ENCODE data around the gene NIPAL3.

The NIPAL3 gene

DNA sequence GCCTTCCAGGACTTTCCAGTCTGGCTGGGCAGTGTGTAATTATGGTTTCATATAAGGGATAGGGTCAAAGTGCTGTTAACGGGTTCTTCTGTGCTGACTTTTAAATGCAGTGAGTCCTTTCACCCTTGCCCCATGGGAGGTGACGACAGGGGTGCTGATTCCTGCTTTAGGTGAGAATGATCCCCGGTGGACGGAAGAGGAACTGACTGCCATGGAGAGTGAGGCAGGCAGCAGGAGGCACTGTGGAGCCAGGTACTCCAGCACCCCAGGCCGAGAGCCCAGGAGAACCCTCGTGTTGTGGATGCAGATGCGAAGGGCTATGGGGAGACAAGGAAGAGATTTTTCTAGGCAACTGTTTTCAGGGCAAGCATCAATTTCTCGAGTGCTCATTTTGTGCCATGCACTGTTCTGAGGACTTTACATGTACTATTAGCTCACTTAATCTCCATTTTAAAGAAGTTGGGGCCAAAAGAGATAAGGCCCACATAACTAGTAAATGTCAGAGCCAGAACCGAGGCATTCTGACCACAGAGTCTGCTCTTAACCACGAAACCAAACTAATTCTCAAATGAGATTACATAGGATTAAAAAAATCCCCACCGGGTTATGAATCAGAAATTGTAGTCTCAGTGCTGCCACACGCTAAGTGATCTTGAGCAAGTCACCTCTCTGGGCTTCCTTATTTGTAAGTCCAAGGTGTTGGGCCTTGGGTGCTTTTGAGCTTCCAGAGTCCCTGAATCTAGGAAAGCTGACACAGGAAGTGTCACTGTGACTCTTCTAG lies 30.3 kb upstream of the NIPAL3 start:
- Mint-ChIP-seq H3K36me3 (ENCODE audit: low read depth) (peaks cover 14% of the 10 kb centered on the region), H3K9me3 (no peaks in the 10 kb centered on the region), H3K4me1 (ENCODE audit: low read depth) (peaks cover 38% of the 10 kb centered on the region), H3K27ac (peak overlapping the region; percentile 62), H3K4me3 (peak overlapping the region; percentile 16), H3K27me3 (no peaks in the 10 kb centered on the region)
- DNase-seq: peak; percentile 47

DNA sequence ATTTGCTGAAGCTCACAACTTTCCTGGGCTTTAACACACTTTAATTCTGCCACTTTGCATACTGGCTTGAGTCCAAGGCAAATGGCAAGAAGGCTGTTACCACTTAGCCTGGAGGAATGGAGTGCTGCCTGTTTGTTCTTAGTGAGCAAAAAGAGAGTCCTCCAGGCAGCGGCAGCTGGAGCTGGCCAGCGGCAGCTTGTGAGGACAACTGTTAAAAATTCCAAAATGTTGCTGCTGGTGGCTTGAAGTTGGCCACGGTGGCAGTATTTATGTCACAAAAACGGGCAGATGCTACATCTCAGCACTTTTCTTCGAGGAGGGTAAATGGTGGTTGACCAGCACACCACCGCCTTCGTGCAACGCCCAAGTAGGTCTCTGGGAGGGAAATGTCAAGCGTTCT lies 29.4 kb upstream of the NIPAL3 start:
- H3K9me3 Mint-ChIP-seq: no peaks in the 10 kb centered on the region
- no peak for DNase-seq
- H3K4me1 Mint-ChIP-seq (ENCODE audit: low read depth): peaks cover 43% of the 10 kb centered on the region
- no peaks in the 10 kb centered on the region for H3K27me3 Mint-ChIP-seq
- H3K4me3 Mint-ChIP-seq: no peak overlapping the region
- no peak overlapping the region for H3K27ac Mint-ChIP-seq
- peaks cover 15% of the 10 kb centered on the region for H3K36me3 Mint-ChIP-seq (ENCODE audit: low read depth)

DNA sequence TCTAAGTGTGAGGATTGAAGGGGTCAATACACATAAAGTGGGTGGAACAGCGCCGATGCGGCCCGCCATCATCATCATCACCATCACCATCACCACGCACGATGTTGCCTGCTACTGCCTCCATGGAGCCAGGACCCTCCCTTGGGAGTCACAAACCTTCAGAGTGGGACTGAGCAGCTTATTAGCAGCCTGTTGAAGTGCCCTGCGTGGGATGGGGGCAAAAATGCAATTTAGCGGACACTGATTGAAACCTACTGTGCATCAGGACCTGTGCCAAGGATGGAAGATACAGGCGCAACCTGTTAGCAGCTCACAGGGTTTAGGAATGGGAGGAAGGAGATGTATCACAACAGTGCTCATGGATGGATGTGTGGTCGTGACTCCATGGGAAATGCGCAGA lies 28.7 kb upstream of the NIPAL3 start:
- Mint-ChIP-seq H3K27ac (no peak overlapping the region), H3K27me3 (no peaks in the 10 kb centered on the region), H3K9me3 (no peaks in the 10 kb centered on the region), H3K4me1 (ENCODE audit: low read depth) (peaks cover 50% of the 10 kb centered on the region), H3K36me3 (ENCODE audit: low read depth) (peaks cover 14% of the 10 kb centered on the region), H3K4me3 (no peak overlapping the region)
- DNase-seq: no peak

GRCh38 chr1:24387636-24388175 lies 27.9 kb upstream of the NIPAL3 start:
- Mint-ChIP-seq H3K4me1 (ENCODE audit: low read depth) (peaks cover 57% of the 10 kb centered on the region), H3K27ac (no peak overlapping the region), H3K27me3 (no peaks in the 10 kb centered on the region), H3K4me3 (no peak overlapping the region), H3K9me3 (no peaks in the 10 kb centered on the region), H3K36me3 (ENCODE audit: low read depth) (peaks cover 12% of the 10 kb centered on the region)
- DNase-seq: no peak

DNA sequence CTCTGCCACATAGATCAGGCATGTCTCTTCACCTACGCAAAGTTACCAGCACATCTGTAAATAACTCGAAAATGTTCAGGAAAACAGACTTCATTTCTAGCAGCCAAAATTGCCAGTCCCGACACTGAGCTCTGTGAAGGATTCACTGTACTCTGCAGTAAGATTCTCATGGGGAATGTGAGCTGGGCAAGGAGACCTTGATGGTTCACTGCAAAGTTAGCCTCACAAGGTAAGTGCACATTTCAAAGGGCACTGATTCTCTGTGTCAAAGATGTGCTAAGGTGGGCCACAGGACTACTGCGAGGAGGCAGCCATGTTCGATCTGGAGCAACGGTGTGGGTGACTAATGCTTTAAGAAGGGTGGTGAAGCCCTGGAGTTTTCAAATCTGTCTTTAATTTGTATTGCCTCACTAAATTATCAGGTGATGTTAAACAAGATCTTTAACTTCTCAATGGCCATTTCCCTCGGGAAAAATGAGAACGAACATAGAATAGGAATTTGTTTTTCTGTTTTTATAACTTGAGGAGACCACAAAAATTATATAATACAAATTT lies 27.2 kb upstream of the NIPAL3 start:
- Mint-ChIP-seq H3K4me3 (no peak overlapping the region), H3K4me1 (ENCODE audit: low read depth) (peaks cover 64% of the 10 kb centered on the region), H3K27ac (no peak overlapping the region), H3K36me3 (ENCODE audit: low read depth) (peaks cover 10% of the 10 kb centered on the region), H3K27me3 (no peaks in the 10 kb centered on the region), H3K9me3 (no peaks in the 10 kb centered on the region)
- no peak for DNase-seq

- peaks cover 8% of the 10 kb centered on the region for H3K36me3 Mint-ChIP-seq (ENCODE audit: low read depth)
- H3K27ac Mint-ChIP-seq: no peak overlapping the region
- no peak overlapping the region for H3K4me3 Mint-ChIP-seq
- H3K4me1 Mint-ChIP-seq (ENCODE audit: low read depth): peaks cover 62% of the 10 kb centered on the region
- no peak for DNase-seq
- H3K9me3 Mint-ChIP-seq: no peaks in the 10 kb centered on the region
- H3K27me3 Mint-ChIP-seq: no peaks in the 10 kb centered on the region
These were observed 26.3 kb upstream of the NIPAL3 start for GRCh38 chr1:24389231-24389678.

GRCh38 chr1:24390924-24391782 lies 24.4 kb upstream of the NIPAL3 start:
- DNase-seq: peak; percentile 74
- H3K4me3 Mint-ChIP-seq: peak overlapping the region; percentile 69
- peaks cover 47% of the 10 kb centered on the region for H3K4me1 Mint-ChIP-seq (ENCODE audit: low read depth)
- H3K9me3 Mint-ChIP-seq: no peaks in the 10 kb centered on the region
- H3K27me3 Mint-ChIP-seq: no peaks in the 10 kb centered on the region
- H3K27ac Mint-ChIP-seq: peak overlapping the region; percentile 90
- H3K36me3 Mint-ChIP-seq (ENCODE audit: low read depth): peaks cover 8% of the 10 kb centered on the region

DNA sequence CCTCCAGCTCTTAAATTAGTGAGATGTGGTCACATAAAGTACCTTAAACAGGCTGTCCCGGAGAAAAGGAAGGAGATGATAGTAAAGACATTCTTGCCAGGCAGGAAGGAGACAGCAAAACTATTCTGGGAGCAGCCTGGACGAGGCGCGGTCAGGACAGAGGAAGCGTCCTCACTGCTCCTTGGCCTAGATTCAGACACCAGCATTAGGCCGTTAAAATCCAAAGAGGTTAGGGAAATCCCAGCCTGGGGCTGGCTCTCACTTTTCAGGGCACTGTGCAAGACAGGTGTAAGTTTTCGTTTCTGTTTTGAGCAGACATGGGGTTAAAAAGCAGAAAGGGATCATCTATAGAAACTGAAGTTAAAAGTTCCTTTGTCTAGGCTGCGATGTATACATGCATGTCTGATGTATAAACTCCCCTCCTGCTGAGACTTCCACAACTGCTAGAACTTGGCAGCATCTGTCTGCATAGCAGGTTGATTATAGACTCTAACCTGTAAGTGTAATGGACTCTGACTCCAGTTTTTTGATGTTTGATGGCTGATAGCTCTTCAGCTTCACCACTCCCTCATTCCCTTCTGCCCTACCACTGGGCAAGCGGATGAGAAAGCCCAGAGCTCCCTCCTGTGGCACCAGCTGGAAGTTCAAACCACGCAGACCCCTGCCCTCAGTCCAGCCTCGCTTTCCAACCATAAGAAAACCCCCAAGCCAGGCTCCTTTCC lies 23.6 kb upstream of the NIPAL3 start:
- peak overlapping the region; percentile 69 for H3K4me3 Mint-ChIP-seq
- peaks cover 7% of the 10 kb centered on the region for H3K36me3 Mint-ChIP-seq (ENCODE audit: low read depth)
- H3K4me1 Mint-ChIP-seq (ENCODE audit: low read depth): peaks cover 39% of the 10 kb centered on the region
- no peaks in the 10 kb centered on the region for H3K27me3 Mint-ChIP-seq
- H3K27ac Mint-ChIP-seq: peak overlapping the region; percentile 90
- H3K9me3 Mint-ChIP-seq: no peaks in the 10 kb centered on the region
- DNase-seq: peak; percentile 78

DNA sequence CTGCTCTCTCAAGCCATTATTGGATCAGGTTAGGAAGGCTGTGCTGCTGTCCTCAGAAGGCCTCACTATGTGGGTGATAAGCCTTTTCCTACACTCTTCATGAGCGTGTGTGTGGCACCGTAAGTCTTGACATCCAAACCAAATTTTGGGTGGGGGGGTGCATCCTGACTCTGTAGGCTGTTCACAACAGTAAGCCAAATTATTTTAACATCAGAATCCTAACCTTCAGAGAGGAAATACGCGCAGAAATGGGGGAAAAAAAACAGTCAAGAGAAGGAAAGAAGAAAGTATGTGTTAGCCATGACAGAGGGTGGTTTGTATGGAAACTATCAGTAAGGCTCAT lies 23.0 kb upstream of the NIPAL3 start:
- H3K9me3 Mint-ChIP-seq: no peaks in the 10 kb centered on the region
- peak overlapping the region; percentile 90 for H3K27ac Mint-ChIP-seq
- H3K36me3 Mint-ChIP-seq (ENCODE audit: low read depth): peaks cover 7% of the 10 kb centered on the region
- peak overlapping the region; percentile 69 for H3K4me3 Mint-ChIP-seq
- H3K4me1 Mint-ChIP-seq (ENCODE audit: low read depth): peaks cover 38% of the 10 kb centered on the region
- no peaks in the 10 kb centered on the region for H3K27me3 Mint-ChIP-seq
- DNase-seq: no peak

GRCh38 chr1:24392982-24393650 lies 22.5 kb upstream of the NIPAL3 start:
- Mint-ChIP-seq H3K4me1 (ENCODE audit: low read depth) (peaks cover 38% of the 10 kb centered on the region), H3K36me3 (ENCODE audit: low read depth) (peaks cover 7% of the 10 kb centered on the region), H3K9me3 (no peaks in the 10 kb centered on the region), H3K27ac (peak overlapping the region; percentile 90), H3K27me3 (no peaks in the 10 kb centered on the region), H3K4me3 (no peak overlapping the region)
- no peak for DNase-seq

GRCh38 chr1:24393892-24394291 lies 21.7 kb upstream of the NIPAL3 start:
- peaks cover 7% of the 10 kb centered on the region for H3K36me3 Mint-ChIP-seq (ENCODE audit: low read depth)
- no peak for DNase-seq
- no peak overlapping the region for H3K27ac Mint-ChIP-seq
- H3K9me3 Mint-ChIP-seq: no peaks in the 10 kb centered on the region
- no peaks in the 10 kb centered on the region for H3K27me3 Mint-ChIP-seq
- H3K4me1 Mint-ChIP-seq (ENCODE audit: low read depth): peaks cover 38% of the 10 kb centered on the region
- H3K4me3 Mint-ChIP-seq: no peak overlapping the region

DNA sequence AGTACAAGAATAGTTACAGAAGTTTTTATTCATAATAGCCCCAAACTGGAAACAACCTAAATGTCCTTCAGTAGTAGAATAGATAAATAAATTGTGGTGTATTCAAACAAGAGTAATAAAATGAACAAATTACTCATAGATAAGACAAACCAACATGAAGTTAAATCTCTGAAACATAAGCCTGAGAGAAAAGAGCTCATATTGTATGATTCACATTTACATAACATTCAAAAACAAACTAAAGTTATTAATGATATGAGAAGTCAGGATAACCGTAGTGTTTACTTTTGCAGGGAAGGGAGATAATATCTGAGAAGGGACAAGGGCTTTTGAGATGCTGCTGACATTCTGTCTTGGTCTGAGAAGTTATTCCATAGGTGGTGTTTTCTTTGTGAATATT lies 15.5 kb upstream of the NIPAL3 start:
- Mint-ChIP-seq H3K4me1 (ENCODE audit: low read depth) (no peaks in the 10 kb centered on the region), H3K9me3 (no peaks in the 10 kb centered on the region), H3K4me3 (no peak overlapping the region), H3K36me3 (ENCODE audit: low read depth) (peaks cover 4% of the 10 kb centered on the region), H3K27me3 (no peaks in the 10 kb centered on the region), H3K27ac (no peak overlapping the region)
- no peak for DNase-seq

DNA sequence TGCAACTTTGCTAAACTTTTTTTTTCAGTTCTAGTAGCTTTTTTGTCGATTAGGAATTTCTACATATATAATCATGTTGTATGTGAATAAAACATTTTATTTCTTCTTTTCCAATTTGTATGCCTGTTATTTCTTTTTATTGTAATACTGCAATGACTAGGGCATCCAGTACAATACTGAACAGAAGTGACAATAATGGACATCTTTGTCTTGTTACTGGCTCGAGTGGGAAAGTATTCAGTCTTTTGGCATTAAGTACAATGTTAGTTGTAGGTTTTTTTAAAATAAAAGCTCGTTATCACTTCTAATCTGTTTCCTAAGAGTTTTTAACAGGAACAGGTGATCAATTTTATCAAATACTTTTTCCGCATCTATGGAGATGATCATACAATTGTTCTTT lies 11.8 kb upstream of the NIPAL3 start:
- Mint-ChIP-seq H3K9me3 (no peaks in the 10 kb centered on the region), H3K27me3 (no peaks in the 10 kb centered on the region), H3K36me3 (ENCODE audit: low read depth) (peaks cover 4% of the 10 kb centered on the region), H3K4me3 (no peak overlapping the region), H3K4me1 (ENCODE audit: low read depth) (no peaks in the 10 kb centered on the region), H3K27ac (no peak overlapping the region)
- DNase-seq: no peak

DNA sequence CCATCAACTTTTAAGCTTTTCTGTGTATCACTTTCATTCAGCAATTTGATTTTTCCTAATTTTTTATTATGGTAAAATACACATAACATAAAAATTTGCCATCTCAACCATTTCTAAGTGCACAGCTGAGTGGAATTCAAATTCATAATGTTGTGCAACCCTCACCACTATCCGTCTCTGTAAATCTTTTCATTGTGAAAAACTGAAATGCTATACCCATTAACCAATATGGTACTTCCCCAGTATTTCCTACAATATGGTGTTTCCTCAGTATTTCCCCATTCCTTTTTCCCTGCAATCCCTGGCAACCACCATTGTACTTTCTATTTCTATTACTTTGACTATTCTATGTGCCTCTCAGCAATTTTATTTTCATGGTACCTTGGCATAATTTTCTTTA lies 8.8 kb upstream of the NIPAL3 start:
- H3K27ac Mint-ChIP-seq: no peak overlapping the region
- no peaks in the 10 kb centered on the region for H3K36me3 Mint-ChIP-seq (ENCODE audit: low read depth)

More for the DNA sequence above, 8.8 kb upstream of the NIPAL3 start:
- H3K4me3 Mint-ChIP-seq: no peak overlapping the region
- H3K9me3 Mint-ChIP-seq: no peaks in the 10 kb centered on the region
- H3K27me3 Mint-ChIP-seq: no peaks in the 10 kb centered on the region
- DNase-seq: no peak
- peaks cover 5% of the 10 kb centered on the region for H3K4me1 Mint-ChIP-seq (ENCODE audit: low read depth)
